IPS DF 4.7 (cell line): Measurements from ENCODE around the gene CNTN4.

Experiments used
- DNase-seq: peaks from one replicate; pipeline ENCODE4 v3.0.0-alpha.2; 2013; ENCODE audit warnings: low spot score; ENCODE audit errors: extremely low read depth

CNTN4 gene

GRCh38 chr3:2677501-2677900, 578.8 kb downstream of the CNTN4 start:
- no peak for DNase-seq

GRCh38 chr3:2680236-2680635, 581.6 kb downstream of the CNTN4 start:
- no peak for DNase-seq

- DNase-seq, result no peak
Observed at GRCh38 chr3:2684046-2684445, 585.4 kb downstream of the CNTN4 start.

DNA sequence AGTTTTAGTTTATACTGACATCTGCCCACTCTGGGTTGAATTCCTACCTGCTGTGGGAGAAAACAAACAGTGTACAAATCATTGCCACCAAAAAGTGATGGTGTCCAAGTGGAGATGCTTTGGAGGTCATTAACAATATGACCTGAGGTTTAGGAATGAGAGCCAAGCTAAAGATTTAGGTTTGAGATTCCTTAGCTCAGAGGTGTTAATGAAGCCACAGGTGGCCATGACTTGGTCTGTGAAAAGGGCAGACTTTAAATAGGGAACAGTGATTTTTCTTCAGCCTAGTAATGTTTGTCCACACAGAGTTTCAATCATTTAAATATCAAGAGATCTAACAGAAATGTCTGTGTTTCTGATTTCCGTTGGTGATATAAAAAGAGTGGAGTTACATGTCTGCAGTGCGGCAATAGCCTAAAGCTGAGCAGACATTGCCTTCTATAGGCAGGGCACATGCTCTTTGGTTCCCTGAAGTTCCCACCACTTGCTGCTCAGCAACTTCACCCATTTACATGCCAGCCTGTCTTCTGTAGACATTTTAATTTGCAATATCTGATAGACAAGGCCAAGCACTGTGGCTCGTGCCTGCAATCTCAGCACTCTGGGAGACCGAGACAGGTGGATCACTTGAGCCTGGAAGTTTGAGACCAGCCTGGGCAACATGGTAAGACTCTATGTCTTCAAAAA, 588.3 kb downstream of the CNTN4 start:
- no peak for DNase-seq

GRCh38 chr3:2697589-2697988, 598.9 kb downstream of the CNTN4 start:
- no peak for DNase-seq

DNA sequence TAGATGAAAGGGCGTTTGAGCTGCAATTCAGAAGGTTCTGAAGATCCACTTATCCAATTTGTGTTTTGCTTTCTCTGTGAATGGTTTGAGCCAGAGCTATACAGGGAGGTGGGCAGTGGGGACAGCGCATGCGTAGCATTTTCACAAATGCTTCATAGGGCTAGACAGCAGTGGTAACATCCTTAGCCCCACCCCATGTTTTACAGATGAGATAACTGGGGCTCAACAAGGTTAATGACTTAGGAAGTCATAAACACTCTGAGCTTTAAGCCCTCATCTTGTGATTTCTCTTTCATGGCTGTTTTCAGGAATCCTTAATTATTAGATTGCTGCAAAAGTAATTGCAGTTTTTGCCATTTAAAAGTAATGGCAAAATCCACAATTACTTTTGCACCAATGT, 602.8 kb downstream of the CNTN4 start:
- DNase-seq, result no peak

DNA sequence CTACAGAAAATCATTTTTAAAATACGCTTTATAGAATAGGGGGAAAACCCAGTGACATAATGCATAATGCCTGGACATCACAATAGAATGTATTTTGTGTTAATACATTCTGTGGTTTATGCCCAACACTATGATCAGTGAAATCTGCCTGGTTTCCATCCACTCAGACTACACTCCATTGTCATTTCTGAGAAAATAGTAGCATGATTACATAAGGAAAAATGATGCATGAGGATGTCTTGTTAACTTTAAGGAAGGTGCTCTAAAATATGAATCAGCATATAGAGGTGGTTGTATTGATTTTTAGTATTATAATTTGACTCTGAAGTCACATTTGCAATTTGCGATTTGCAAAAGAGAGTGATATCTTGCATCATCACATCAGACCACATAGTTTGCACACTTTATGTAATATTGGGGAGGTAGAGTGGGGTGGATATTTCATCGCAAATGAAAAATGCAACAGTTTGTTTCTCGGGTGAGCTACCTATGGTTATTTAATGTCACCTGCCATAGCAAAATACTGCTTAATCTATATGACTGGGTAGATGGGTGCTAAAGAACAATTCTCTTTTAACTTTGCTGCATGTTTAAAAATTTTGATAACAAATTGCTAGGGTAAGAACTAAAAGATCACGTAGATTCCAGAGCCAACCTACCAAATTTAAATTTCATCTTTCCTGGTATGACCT, 607.6 kb downstream of the CNTN4 start:
- DNase-seq, result no peak

GRCh38 chr3:2706836-2707210, 608.2 kb downstream of the CNTN4 start:
- no peak for DNase-seq

DNA sequence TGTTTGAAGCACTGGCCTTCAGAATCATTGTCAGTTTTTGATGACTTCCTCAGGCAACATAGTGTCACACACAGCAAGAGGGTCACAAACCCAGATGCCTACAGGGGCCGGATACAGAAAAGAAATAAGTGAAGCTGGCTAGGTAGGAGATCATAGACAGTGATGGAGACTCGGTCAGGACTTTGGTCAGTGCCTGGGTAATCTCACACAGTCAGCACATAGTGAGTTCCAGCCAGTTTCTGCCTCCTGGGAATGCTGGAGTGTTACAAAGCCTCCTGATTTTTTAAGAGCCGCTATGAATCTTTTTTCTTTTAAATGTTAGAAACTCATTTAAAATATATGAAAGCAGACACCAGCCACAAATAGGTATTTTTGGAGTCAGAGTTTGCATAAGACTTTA, 612.4 kb downstream of the CNTN4 start:
- no peak for DNase-seq

- DNase-seq, result no peak
Observed at GRCh38 chr3:2713923-2714322, 615.3 kb downstream of the CNTN4 start.

DNA sequence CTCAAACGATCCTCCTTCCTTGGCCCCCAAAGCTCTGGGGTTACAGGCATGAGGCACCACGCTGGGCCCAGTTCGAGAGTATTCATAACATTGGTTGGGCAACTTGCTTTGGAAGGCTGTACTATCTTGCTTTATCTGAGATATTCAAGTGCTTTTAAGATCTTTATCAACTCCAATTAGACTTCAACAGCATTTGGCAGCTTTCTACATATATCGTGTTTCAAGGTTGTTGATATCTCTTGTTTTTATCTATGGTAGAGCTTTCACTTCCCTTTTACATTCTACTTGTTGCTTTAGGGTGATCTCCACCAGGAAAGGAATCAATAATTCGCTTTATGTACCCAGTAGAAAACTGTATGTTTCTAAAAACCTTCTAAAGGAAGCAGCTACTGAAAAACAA, 616.2 kb downstream of the CNTN4 start:
- no peak for DNase-seq

GRCh38 chr3:2727101-2727500, 628.4 kb downstream of the CNTN4 start:
- no peak for DNase-seq

GRCh38 chr3:2727610-2728318, 629.1 kb downstream of the CNTN4 start:
- no peak for DNase-seq

- DNase-seq, result no peak
Observed at GRCh38 chr3:2731843-2732242, 633.2 kb downstream of the CNTN4 start.

- DNase-seq, result no peak
Observed at GRCh38 chr3:2735392-2735894, 636.8 kb downstream of the CNTN4 start.

DNA sequence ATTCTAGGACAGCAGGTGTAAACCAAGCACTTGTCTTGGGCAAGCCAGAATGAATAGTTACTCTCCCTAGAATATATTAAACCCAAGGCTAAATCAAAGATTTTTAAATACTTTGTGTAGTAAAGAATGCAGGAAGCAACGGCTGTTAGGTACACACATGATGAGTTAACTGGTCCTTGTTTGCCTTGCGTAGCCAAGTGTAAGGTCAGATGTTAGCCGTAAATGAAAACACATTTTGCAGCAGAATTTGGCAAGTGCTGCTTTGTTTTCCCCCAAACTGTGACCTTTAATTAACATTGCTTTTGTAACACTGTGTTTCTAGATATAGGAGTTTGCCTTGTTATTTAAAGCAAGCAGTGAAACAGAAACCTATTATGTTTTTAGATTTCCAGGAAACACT, 642.9 kb downstream of the CNTN4 start:
- no peak for DNase-seq

DNA sequence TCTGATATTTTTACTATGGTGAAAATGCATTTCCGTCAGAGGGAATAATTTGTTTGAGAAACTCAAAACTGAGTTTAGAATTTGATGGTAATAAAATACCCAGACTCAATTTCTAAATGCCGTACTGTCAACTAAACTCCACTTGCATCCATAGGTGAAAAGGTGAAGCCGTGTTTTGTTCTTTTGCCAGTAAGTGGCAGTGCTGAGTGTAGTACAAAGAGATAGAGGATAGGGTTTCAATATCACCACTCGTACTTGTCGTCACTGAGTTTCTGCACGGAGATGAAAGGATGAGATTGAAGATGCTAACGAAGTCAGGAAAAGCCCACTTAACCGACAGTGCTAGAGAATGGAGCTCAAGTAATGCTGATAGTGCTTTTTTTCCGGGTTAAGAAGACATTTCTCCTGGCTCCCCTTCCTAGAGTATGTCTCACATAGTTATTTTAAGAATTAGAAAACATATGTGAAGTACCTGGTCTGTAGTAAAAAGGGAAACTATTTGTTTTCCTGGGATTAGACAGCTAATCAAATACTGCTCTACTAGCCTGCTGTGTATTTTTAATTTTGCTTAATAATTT, 666.4 kb downstream of the CNTN4 start:
- DNase-seq, result no peak

DNA sequence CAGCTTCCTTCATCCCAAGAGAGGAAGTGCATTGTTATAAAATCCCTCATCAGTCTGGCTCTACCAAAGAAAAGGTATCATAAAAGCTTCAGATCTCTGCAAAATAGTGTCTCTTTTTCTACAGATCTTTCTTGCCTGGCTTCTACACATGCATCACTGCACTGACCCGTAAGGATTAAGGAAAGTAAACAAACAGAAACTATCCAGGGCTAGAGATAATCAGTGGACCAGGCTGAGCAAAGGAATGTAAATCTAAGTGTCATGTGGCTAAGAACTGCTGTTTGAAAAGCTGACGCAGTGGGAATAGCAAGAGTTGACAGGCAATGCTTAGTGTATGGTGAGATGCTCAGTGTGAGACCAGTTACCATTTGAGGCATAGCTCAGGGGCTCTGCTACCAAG, 671.8 kb downstream of the CNTN4 start:
- DNase-seq, result no peak

GRCh38 chr3:2771193-2771592, 672.5 kb downstream of the CNTN4 start:
- no peak for DNase-seq

- no peak for DNase-seq
Observed at GRCh38 chr3:2771741-2772140, 673.1 kb downstream of the CNTN4 start.

GRCh38 chr3:2772803-2773202, 674.1 kb downstream of the CNTN4 start:
- no peak for DNase-seq
